Parathyroid adenoma (tissue), 2 donors: Measurements from ENCODE around the gene ARHGAP20.

Experiments
- H2AFZ ChIP-seq: fragments of 300-600 bp; sonication (generic); one replicate; pipeline ENCODE4 v1.7.0; 2017; ENCODE audit warnings: antibody characterized with exemption, mild to moderate bottlenecking
- H3K27ac ChIP-seq: fragments of 300-600 bp; sonication (generic); one replicate; pipeline ENCODE4 v1.7.0; 2017
- H3K27me3 ChIP-seq: fragments of 300-600 bp; sonication (generic); one replicate; pipeline ENCODE4 v1.7.0; 2017; ENCODE audit warnings: low read length; ENCODE audit not compliant: control insufficient read depth, insufficient read depth
- H3K36me3 ChIP-seq: fragments of 300-600 bp; sonication (generic); one replicate; pipeline ENCODE4 v1.7.0; 2017; ENCODE audit warnings: low read length; ENCODE audit not compliant: control insufficient read depth, insufficient read depth
- H3K4me1 ChIP-seq: fragments of 300-600 bp; sonication (generic); one replicate; pipeline ENCODE4 v1.7.0; 2017; ENCODE audit warnings: control low read depth
- H3K4me2 ChIP-seq: fragments of 300-600 bp; sonication (generic); one replicate; pipeline ENCODE4 v1.7.0; 2017; ENCODE audit warnings: low read length
- H3K4me3 ChIP-seq: fragments of 300-600 bp; sonication (generic); one replicate; pipeline ENCODE4 v1.7.0; 2017; ENCODE audit warnings: low read depth, low read length
- H3K79me2 ChIP-seq: fragments of 300-600 bp; sonication (generic); one replicate; pipeline ENCODE4 v1.7.0; 2017; ENCODE audit warnings: control low read depth
- H3K9ac ChIP-seq: fragments of 300-600 bp; sonication (generic); one replicate; pipeline ENCODE4 v1.7.0; 2017; ENCODE audit warnings: mild to moderate bottlenecking
- H3K9me3 ChIP-seq: fragments of 300-600 bp; sonication (generic); one replicate; pipeline ENCODE4 v1.7.0; 2017; ENCODE audit warnings: low read length; ENCODE audit not compliant: control insufficient read depth
- TF ChIP-seq, protein P1 (sequence below): fragments of 300-600 bp; sonication (generic); IDR thresholded peaks from one replicate; pipeline ENCODE4 v1.7.0; 2017; ENCODE audit warnings: antibody characterized with exemption, mild to moderate bottlenecking
- donor health status: primary hyperparathyroidism.

ARHGAP20 gene

DNA sequence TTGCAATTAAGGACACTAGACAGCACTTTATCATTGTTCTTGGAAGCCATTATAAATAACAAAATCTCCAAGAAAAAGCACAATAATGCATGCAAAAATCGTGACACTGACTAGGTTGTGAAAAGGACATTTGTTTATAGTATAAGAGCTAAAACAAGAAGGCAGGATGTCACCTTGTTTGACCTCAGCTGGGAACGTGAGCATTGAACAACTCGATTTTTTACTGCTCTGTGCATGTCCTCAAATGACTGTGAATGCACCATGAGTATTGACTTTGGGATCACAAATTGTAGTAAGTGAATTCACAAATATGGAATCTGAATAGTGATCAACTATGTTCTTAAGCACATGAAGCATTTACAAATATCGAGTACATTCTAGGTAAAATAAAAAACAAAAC, 35.3 kb upstream of the ARHGAP20 start:
- no peaks in the 10 kb centered on the region for H3K79me2 ChIP-seq
- H3K4me2 ChIP-seq, result no peak overlapping the region
- no peaks in the 10 kb centered on the region for H3K36me3 ChIP-seq
- H3K9ac ChIP-seq, result no peak overlapping the region
- no peaks in the 10 kb centered on the region for H3K27me3 ChIP-seq
- no peak overlapping the region for H3K27ac ChIP-seq
- TF ChIP-seq, protein P1, sequence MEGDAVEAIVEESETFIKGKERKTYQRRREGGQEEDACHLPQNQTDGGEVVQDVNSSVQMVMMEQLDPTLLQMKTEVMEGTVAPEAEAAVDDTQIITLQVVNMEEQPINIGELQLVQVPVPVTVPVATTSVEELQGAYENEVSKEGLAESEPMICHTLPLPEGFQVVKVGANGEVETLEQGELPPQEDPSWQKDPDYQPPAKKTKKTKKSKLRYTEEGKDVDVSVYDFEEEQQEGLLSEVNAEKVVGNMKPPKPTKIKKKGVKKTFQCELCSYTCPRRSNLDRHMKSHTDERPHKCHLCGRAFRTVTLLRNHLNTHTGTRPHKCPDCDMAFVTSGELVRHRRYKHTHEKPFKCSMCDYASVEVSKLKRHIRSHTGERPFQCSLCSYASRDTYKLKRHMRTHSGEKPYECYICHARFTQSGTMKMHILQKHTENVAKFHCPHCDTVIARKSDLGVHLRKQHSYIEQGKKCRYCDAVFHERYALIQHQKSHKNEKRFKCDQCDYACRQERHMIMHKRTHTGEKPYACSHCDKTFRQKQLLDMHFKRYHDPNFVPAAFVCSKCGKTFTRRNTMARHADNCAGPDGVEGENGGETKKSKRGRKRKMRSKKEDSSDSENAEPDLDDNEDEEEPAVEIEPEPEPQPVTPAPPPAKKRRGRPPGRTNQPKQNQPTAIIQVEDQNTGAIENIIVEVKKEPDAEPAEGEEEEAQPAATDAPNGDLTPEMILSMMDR, result no peak
- H3K4me1 ChIP-seq, result no peaks in the 10 kb centered on the region
- H3K9me3 ChIP-seq, result no peaks in the 10 kb centered on the region
- H2AFZ ChIP-seq, result no peak overlapping the region
- H3K4me3 ChIP-seq, result no peak overlapping the region

DNA sequence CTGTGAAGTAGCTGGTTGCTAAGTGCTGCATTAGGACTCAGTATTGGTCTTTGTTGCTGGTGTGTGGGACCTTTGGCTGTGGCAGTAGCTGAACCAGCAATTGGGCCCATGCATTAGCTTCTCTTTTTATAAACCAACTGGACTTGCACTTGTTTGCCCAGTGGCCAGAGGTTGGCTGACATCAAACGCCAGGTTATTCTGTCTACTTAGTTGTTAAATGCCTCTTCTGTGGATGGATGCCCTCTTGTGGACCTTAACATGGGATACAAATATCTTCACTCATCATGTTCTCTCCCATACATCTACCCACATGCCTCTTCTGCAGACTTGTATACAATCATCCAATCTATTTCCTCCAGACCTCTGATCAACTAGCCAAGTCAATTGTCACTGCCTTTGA, 26.4 kb upstream of the ARHGAP20 start:
- H3K4me2 ChIP-seq, result no peak overlapping the region
- no peak overlapping the region for H3K27ac ChIP-seq
- no peak overlapping the region for H3K4me3 ChIP-seq
- no peaks in the 10 kb centered on the region for H3K27me3 ChIP-seq
- no peak overlapping the region for H2AFZ ChIP-seq
- H3K79me2 ChIP-seq, result no peaks in the 10 kb centered on the region
- no peaks in the 10 kb centered on the region for H3K36me3 ChIP-seq
- H3K9ac ChIP-seq, result no peak overlapping the region
- no peaks in the 10 kb centered on the region for H3K4me1 ChIP-seq
- TF ChIP-seq, protein P1, result no peak
- no peaks in the 10 kb centered on the region for H3K9me3 ChIP-seq

DNA sequence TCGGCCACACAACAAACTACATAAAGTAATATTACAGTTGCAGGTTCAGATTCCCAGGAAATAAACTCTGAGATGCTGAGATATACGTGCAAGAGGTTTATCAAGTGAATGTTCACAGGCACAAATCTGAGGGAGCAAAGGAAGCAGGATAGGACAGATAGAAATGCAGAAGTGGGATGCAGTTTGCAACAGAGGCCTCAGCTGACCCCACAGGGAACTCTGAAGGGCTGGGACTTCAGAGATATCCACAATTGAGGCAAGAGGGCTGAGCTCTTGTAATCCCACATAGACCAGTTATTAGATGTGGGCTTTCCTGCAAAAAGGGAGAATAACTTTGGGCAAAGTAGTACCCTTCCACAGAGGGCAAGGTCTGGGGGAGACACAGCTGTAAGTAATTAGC, 25.4 kb upstream of the ARHGAP20 start:
- no peaks in the 10 kb centered on the region for H3K27me3 ChIP-seq
- H3K4me1 ChIP-seq, result no peaks in the 10 kb centered on the region
- no peaks in the 10 kb centered on the region for H3K36me3 ChIP-seq
- TF ChIP-seq, protein P1, result no peak
- H3K4me2 ChIP-seq, result no peak overlapping the region
- H3K4me3 ChIP-seq, result no peak overlapping the region
- no peak overlapping the region for H3K27ac ChIP-seq
- no peak overlapping the region for H2AFZ ChIP-seq
- H3K9me3 ChIP-seq, result no peaks in the 10 kb centered on the region
- no peak overlapping the region for H3K9ac ChIP-seq
- H3K79me2 ChIP-seq, result no peaks in the 10 kb centered on the region

DNA sequence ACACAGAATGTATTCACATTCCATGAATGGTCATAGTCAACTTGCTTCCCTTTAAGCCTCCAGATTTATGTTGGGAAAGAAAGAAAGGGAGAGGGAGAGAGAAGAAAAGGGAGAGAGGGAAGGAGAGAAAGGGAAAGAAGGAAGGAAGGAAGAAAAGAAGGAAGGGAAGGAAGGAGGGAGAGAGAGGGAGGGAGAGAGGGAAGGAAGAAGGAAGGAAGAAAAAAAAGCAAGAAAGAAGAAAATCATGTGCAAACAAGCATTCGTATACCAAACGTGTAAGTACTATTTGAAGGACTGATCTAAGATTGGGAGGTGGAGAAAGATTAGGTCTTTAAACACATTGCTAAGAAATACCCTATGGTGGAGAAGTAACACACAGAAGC, 23.9 kb upstream of the ARHGAP20 start:
- Histone ChIP-seq H3K4me3 (no peak overlapping the region), H3K27ac (no peak overlapping the region), H3K4me2 (no peak overlapping the region), H3K4me1 (no peaks in the 10 kb centered on the region), H3K9me3 (no peaks in the 10 kb centered on the region), H2AFZ (no peak overlapping the region), H3K27me3 (no peaks in the 10 kb centered on the region), H3K36me3 (no peaks in the 10 kb centered on the region), H3K79me2 (no peaks in the 10 kb centered on the region), H3K9ac (no peak overlapping the region)
- TF ChIP-seq, protein P1, result no peak

DNA sequence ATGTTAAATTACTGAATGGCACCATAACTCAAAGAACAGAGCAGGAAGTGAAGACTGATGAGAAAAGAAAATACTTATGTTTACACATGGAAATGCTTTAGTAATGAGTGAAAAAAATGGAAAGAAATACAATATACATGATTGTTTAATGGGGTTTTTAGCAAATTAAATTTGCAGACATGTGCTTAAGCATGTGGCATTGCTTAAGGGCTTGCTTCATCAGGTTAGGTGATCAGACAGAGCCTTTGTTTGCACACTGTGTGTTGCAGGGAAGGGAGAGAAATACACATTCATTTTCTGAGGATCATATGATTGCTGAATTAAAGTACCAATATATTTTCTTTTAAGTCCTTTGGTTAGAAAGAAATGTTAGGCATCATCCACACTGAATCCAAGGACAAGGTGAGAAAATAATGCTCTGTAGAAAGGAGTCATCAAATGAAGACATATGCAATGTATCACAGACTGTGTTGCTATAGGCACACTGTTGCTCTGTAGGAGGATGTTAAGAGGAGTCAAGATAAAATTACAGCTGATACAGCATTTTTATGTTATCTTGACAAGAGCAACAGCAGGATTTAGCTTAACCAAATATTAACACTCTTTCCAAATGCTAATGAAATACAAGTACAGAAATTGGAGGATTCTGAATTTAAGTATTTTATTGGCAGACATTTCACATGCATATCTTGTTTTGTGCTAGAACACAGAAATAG, 23.4 kb upstream of the ARHGAP20 start:
- Histone ChIP-seq H3K9me3 (no peaks in the 10 kb centered on the region), H3K4me1 (no peaks in the 10 kb centered on the region), H3K9ac (no peak overlapping the region), H3K4me2 (no peak overlapping the region), H3K27me3 (no peaks in the 10 kb centered on the region), H3K4me3 (no peak overlapping the region), H3K27ac (no peak overlapping the region), H2AFZ (no peak overlapping the region), H3K36me3 (no peaks in the 10 kb centered on the region), H3K79me2 (no peaks in the 10 kb centered on the region)
- TF ChIP-seq, protein P1, result no peak
